Psoas muscle (tissue), 8 donors: ENCODE measurements around the gene DCC. TPM values are rescaled to one million over a fixed set of nuclear protein-coding genes. Genes with fewer than 3 reads are reported as not detected.

Experiments
- ATAC-seq, 4 donors: fragments of 200-7000 bp; cut with Tn5 transposase; one replicate each; pipeline ENCODE4 v1.9.1; 2020; ENCODE audit warnings: moderate library complexity in 3 of 4, mild to moderate bottlenecking in 2 of 4
- DNase-seq, 2 donors: peaks; one replicate each; pipeline ENCODE4 v3.0.0-alpha.2; 2020
- H3K27ac ChIP-seq: fragments of 200-600 bp; one replicate; pipeline ENCODE4 v1.8.0; 2022
- H3K27me3 ChIP-seq, 3 donors: fragments of 200-600 bp in 1 of 3; one replicate each; pipeline versions ENCODE4 v1.6.1 to v1.8.0; 2013 to 2022; ENCODE audit warnings: low read length in 2 of 3, mild to moderate bottlenecking in 2 of 3, moderate library complexity in 1 of 3; ENCODE audit not compliant: insufficient read depth in 3 of 3
- H3K36me3 ChIP-seq, 2 donors: fragments of 200-600 bp in 1 of 2; one replicate each; pipeline versions ENCODE4 v1.6.1 to v1.8.0; 2013 to 2022; ENCODE audit warnings: low read depth in 1 of 2, mild to moderate bottlenecking in 1 of 2, moderate library complexity in 1 of 2; ENCODE audit not compliant: insufficient read depth in 1 of 2
- H3K4me1 ChIP-seq: fragments of 200-600 bp; one replicate; pipeline ENCODE4 v1.8.0; 2022
- H3K4me3 ChIP-seq: fragments of 200-600 bp; one replicate; pipeline ENCODE4 v1.8.0; 2022; ENCODE audit warnings: mild to moderate bottlenecking
- H3K9me3 ChIP-seq: fragments of 200-600 bp; one replicate; pipeline ENCODE4 v1.8.0; 2022
- WGBS, 3 donors: extraction: QIAGEN DNeasy Blood & Tissue Kit; methylation state at CpG; one replicate each; pipeline versions ENCODE4 v1.1.6 to v1.1.7; 2013; 5-methylcytosine and 5-hydroxymethylcytosine counted together
- intact Hi-C, 2 donors: fragments of 100-400 bp; cut with DNase I; formaldehyde crosslinking; loops; one replicate each; pipeline versions ENCODE4 v1.11.0 to v1.14.2; 2022
- polyA plus RNA-seq, 3 donors: library from polyadenylated mRNA; stranded (reverse); fragments of 200-250 nt; gene quantifications; one replicate each; pipeline ENCODE4 v1.2.3, GENCODE V29; 2013
- total RNA-seq, 4 donors: library from RNA; stranded (reverse); fragmentation: NEBNext Ultra II Directional in 2 of 4; extraction: Animal tissue kit (Norgen Biotek cat#: 25700) in 2 of 4; gene quantifications; one replicate each; pipeline versions ENCODE4 v1.2.1 to v1.2.4, GENCODE V29; 2021 to 2023
- TF ChIP-seq, protein P1 (sequence below): fragments of 200-600 bp; IDR thresholded peaks from one replicate; pipeline ENCODE4 v1.8.0; 2022; ENCODE audit warnings: antibody characterized with exemption
- donor health status: healthy with polysubstance abuse.
- donor health status: DM: no; HTN: no; CAD: no; lungs with moderate emphysema.
- donor health status: Bipolar disorder and iron deficiency.
- donor health status: healthy.
- donor health status: DM: yes; HTN: yes; CAD: no.
- donor health status: DM: no; HTN: no; CAD: no.
- donor health status: DM: no; HTN: no; CAD: no.
- donor health status: DM: yes; HTN: yes; CAD: no.

Gene DCC
- total and polyA plus RNA-seq, 7 donors, result 0.01 to 0.02 TPM; not detected in 5

GRCh38 chr18:53442415-53442783 lies 1102.4 kb downstream of the DCC start:
- Histone ChIP-seq H3K4me3 (no peak overlapping the region), H3K27ac (no peak overlapping the region), H3K4me1 (no peaks in the 10 kb centered on the region), H3K9me3 (no peaks in the 10 kb centered on the region), H3K27me3 (no peaks in the 10 kb centered on the region), H3K36me3 (no peaks in the 10 kb centered on the region)
- DNase-seq (no peak), ATAC-seq (no peak)
- TF ChIP-seq, protein P1, sequence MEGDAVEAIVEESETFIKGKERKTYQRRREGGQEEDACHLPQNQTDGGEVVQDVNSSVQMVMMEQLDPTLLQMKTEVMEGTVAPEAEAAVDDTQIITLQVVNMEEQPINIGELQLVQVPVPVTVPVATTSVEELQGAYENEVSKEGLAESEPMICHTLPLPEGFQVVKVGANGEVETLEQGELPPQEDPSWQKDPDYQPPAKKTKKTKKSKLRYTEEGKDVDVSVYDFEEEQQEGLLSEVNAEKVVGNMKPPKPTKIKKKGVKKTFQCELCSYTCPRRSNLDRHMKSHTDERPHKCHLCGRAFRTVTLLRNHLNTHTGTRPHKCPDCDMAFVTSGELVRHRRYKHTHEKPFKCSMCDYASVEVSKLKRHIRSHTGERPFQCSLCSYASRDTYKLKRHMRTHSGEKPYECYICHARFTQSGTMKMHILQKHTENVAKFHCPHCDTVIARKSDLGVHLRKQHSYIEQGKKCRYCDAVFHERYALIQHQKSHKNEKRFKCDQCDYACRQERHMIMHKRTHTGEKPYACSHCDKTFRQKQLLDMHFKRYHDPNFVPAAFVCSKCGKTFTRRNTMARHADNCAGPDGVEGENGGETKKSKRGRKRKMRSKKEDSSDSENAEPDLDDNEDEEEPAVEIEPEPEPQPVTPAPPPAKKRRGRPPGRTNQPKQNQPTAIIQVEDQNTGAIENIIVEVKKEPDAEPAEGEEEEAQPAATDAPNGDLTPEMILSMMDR, result no peak
- intact Hi-C loops, result no loop called here
- 70 to 77% (median 73%) methylated on average over 3 of the region's 3 CpGs for WGBS, 3 donors

- no peaks in the 10 kb centered on the region for H3K27me3 ChIP-seq
- intact Hi-C loops, result no loop called here
- no peaks in the 10 kb centered on the region for H3K36me3 ChIP-seq
- no peak for DNase-seq
- 49 to 68% (median 59%) methylated on average over 2 of the region's 2 CpGs for WGBS, 3 donors
- ATAC-seq, result no peak
- no peaks in the 10 kb centered on the region for H3K9me3 ChIP-seq
- no peaks in the 10 kb centered on the region for H3K4me1 ChIP-seq
- TF ChIP-seq, protein P1, result no peak
- no peak overlapping the region for H3K27ac ChIP-seq
- H3K4me3 ChIP-seq, result no peak overlapping the region
Observed at GRCh38 chr18:53443336-53443735, 1103.3 kb downstream of the DCC start.

DNA sequence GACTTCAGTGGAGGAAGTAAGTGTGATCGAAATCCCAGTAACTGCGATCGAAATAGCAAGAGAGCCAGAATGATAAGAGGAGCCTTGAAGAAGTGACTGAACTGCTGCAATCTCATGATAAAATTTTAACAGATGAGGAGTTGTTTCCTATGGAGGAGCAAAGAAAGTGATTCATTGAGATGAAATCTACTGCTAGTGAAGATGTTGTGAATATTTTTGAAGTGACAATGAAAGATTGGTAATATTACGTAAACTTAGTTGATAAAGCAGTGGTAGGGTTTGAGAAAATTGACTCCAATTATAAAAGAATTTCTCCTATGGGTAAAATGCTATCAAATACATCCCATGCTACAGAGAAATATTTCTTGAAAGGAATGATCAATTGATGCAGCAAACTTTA lies 1103.8 kb downstream of the DCC start:
- ATAC-seq, result no peak
- Histone ChIP-seq H3K27ac (no peak overlapping the region), H3K9me3 (no peaks in the 10 kb centered on the region), H3K36me3 (no peaks in the 10 kb centered on the region), H3K4me3 (no peak overlapping the region), H3K27me3 (no peaks in the 10 kb centered on the region), H3K4me1 (no peaks in the 10 kb centered on the region)
- intact Hi-C loops, result no loop called here
- DNase-seq, result no peak
- TF ChIP-seq, protein P1, result no peak
- 88 to 97% (median 96%) methylated on average over 4 of the region's 4 CpGs for WGBS, 3 donors

GRCh38 chr18:53451902-53452301 lies 1111.9 kb downstream of the DCC start:
- Histone ChIP-seq H3K27ac (no peak overlapping the region), H3K27me3 (no peaks in the 10 kb centered on the region), H3K36me3 (no peaks in the 10 kb centered on the region), H3K4me3 (no peak overlapping the region), H3K9me3 (no peaks in the 10 kb centered on the region), H3K4me1 (no peaks in the 10 kb centered on the region)
- DNase-seq (no peak), ATAC-seq (no peak)
- TF ChIP-seq, protein P1, result no peak
- intact Hi-C loops, result no loop called here
- 42 to 71% (median 67%) methylated on average over 2 of the region's 2 CpGs for whole genome bisulfite sequencing, 3 donors

- Histone ChIP-seq H3K4me3 (no peak overlapping the region), H3K4me1 (no peaks in the 10 kb centered on the region), H3K9me3 (no peaks in the 10 kb centered on the region), H3K27ac (no peak overlapping the region), H3K27me3 (no peaks in the 10 kb centered on the region), H3K36me3 (no peaks in the 10 kb centered on the region)
- TF ChIP-seq, protein P1, result no peak
- no peak for ATAC-seq
- DNase-seq, result no peak
- WGBS, 3 donors, result 4 to 21% (median 17%) methylated on average over 1 of the region's 1 CpG
- intact Hi-C loops, result no loop called here
Observed at GRCh38 chr18:53457068-53457467, 1117.1 kb downstream of the DCC start.
